ENCODE results near the gene SLC29A3. TPM values are rescaled to one million over a fixed set of nuclear protein-coding genes. Genes with fewer than 3 reads are reported as not detected.

The SLC29A3 gene
- total RNA-seq, 1 experiment from 2014 or later = 7.6 TPM

GRCh38 chr10:71270301-71271220 is 48.5 kb upstream of the SLC29A3 start:
- intact Hi-C loops (cut with micrococcal nuclease; ENCODE audit: unreplicated experiment) (no loop called here), in situ Hi-C loops (cut with HindIII; ENCODE audit: low pct_unique_long_range_greater_than_20kb, low sequenced_read_pairs) (no loop called here)
- H3K36me3 ChIP-seq (ENCODE audit: control insufficient read depth, insufficient read depth, low read length) = no peaks in the 10 kb centered on the region
- peak; percentile 81 for ATAC-seq
- H3K4me3 ChIP-seq (ENCODE audit: low read depth in 2 of 2, low read length in 2 of 2) = no peak overlapping the region
- ChIA-PET CTCF (interaction anchor here (0.5 to 1.7 kb wide), 18 partner anchors 10 to 920 kb away, joined by 3 to 9 read pairs (median 4); partner anchors contain the start of genes CDH23 and SLC29A3), POLR2A (interaction anchor here (0.7 kb wide), 2 partner anchors 13 to 498 kb away, joined by 3 read pairs; no protein-coding TSS in a partner anchor)
- no peaks in the 10 kb centered on the region for H3K9me3 ChIP-seq (ENCODE audit: control insufficient read depth, insufficient read depth, low read depth, low read length)
- H3K27me3 ChIP-seq (ENCODE audit: control insufficient read depth, insufficient read depth, low read length) = no peaks in the 10 kb centered on the region
- peak; percentile 36 for DNase-seq (ENCODE audit: low read depth, low spot score)
- no TSS peak for BruUV-seq (replicated peaks)
- no peak overlapping the region for H3K27ac ChIP-seq (ENCODE audit: low read length)
- TF ChIP-seq CTCF (IDR thresholded peaks at IDR 0.05) (peak; percentile 88), SIN3A (IDR thresholded peaks at IDR 0.05; ENCODE audit: borderline replicate concordance, insufficient read depth, low read depth, low read length) (no peak)
- peaks cover 9% of the 10 kb centered on the region for H3K4me1 ChIP-seq (ENCODE audit: control insufficient read depth, insufficient read depth, low read length)

GRCh38 chr10:71271662-71272055 is 47.4 kb upstream of the SLC29A3 start:
- no peaks in the 10 kb centered on the region for H3K27me3 ChIP-seq (ENCODE audit: control insufficient read depth, insufficient read depth, low read length)
- H3K27ac ChIP-seq (ENCODE audit: low read length) = no peak overlapping the region
- POLR2A ChIA-PET = no interaction called here
- H3K4me1 ChIP-seq (ENCODE audit: control insufficient read depth, insufficient read depth, low read length) = peaks cover 7% of the 10 kb centered on the region; the same call in 1 of the 2 replicates
- in situ Hi-C loops (cut with HindIII; ENCODE audit: low pct_unique_long_range_greater_than_20kb, low sequenced_read_pairs) = no loop called here
- DNase-seq (ENCODE audit: low read depth, low spot score) (no peak), ATAC-seq (no peak)
- no TSS peak for BruUV-seq (replicated peaks)
- TF ChIP-seq CTCF (IDR thresholded peaks at IDR 0.05) = no peak
- no peak for TF ChIP-seq POLR2AphosphoS5 (IDR thresholded peaks at IDR 0.05; ENCODE audit: low read depth, low read length)
- no peak for TF ChIP-seq REST (IDR thresholded peaks at IDR 0.05; ENCODE audit: insufficient read depth in 1 of 2, low read depth in 2 of 2, low read length in 1 of 2)
- TF ChIP-seq TCF7L2 (IDR thresholded peaks at IDR 0.05; ENCODE audit: low read depth, low read length) = no peak
- TF ChIP-seq SIN3A (IDR thresholded peaks at IDR 0.05; ENCODE audit: borderline replicate concordance, insufficient read depth, low read depth, low read length) = no peak
- CTCF ChIA-PET = no interaction called here
- intact Hi-C loops (cut with micrococcal nuclease; ENCODE audit: unreplicated experiment) = no loop called here
- H3K9me3 ChIP-seq (ENCODE audit: control insufficient read depth, insufficient read depth, low read depth, low read length) = no peaks in the 10 kb centered on the region
- H3K36me3 ChIP-seq (ENCODE audit: control insufficient read depth, insufficient read depth, low read length) = no peaks in the 10 kb centered on the region
- no peak overlapping the region for H3K4me3 ChIP-seq (ENCODE audit: low read depth in 2 of 2, low read length in 2 of 2)

Data from Panc1 (cell line).